HepG2 (cell line): Measurements from ENCODE around the gene CCL22. TPM values are rescaled to one million over a fixed set of nuclear protein-coding genes. Genes with fewer than 3 reads are reported as not detected.

Source experiments
- ATAC-seq: fragments of 200-7000 bp; cut with Tn5 transposase; 3 replicates; pipeline ENCODE4 v1.9.1; 2020; ENCODE audit warnings: mild to moderate bottlenecking, moderate library complexity
- BruUV-seq: library from RNA; stranded (reverse); fragments of 400-500 nt; replicated peaks from 2 replicates; lab custom pipeline; 2021; lab: Mats Ljungman, UMichigan
- CTCF ChIA-PET: fragments of 300-600 bp; formaldehyde crosslinking; extraction: SDS; loops from one replicate; lab custom pipeline; 2021; ENCODE audit warnings: low total read pairs, inconsistent platforms, low intra/inter-chr PET ratio; lab: Yijun Ruan, JAX
- POLR2A ChIA-PET: fragments of 350-600 bp; sonication (Branson Sonifier 250); formaldehyde crosslinking; loops from one replicate; lab custom pipeline; 2020; ENCODE audit warnings: antibody characterized with exemption, inconsistent platforms; lab: Yijun Ruan, JAX
- DNase-seq: peaks from one replicate; pipeline ENCODE4 v3.0.0-alpha.2; 2015; ENCODE audit warnings: low spot score
- FAIRE-seq: peaks from 3 replicates; lab custom pipeline; 2011; peaks lifted over from hg19 to GRCh38; lab: Jason Lieb, UNC
- H2AFZ ChIP-seq: one replicate; pipeline ENCODE4 v1.6.1; 2011; ENCODE audit warnings: low read length, inconsistent platforms
- H3K27ac ChIP-seq: fragments of 300-600 bp; 3 replicates; pipeline ENCODE4 v1.8.0; 2011; ENCODE audit warnings: mixed run types, mild to moderate bottlenecking, mixed read lengths, low read length, inconsistent platforms; ENCODE audit not compliant: insufficient read depth; ENCODE audit errors: extremely low read length
- H3K27me3 ChIP-seq, 2 experiments: fragments of 200-600 bp in 1 of 2; 2 replicates in 1 of 2; 3 replicates in 1 of 2; pipeline versions ENCODE4 v1.6.0 to v1.8.0; 2011; ENCODE audit warnings: low read length in 2 of 2, mild to moderate bottlenecking in 2 of 2, moderate library complexity in 2 of 2, inconsistent platforms in 1 of 2; ENCODE audit not compliant: insufficient read depth in 2 of 2, control insufficient read depth in 1 of 2
- H3K36me3 ChIP-seq, 2 experiments: fragments of 200-600 bp in 1 of 2; replicated peaks in 1 of 2; 2 replicates in 1 of 2; 3 replicates in 1 of 2; pipeline versions ENCODE4 v1.5.1 to v1.8.0; 2011; ENCODE audit warnings: low read length in 2 of 2, inconsistent platforms in 1 of 2; ENCODE audit not compliant: insufficient read depth in 2 of 2, control insufficient read depth in 1 of 2
- H3K4me1 ChIP-seq: 2 replicates; pipeline ENCODE4 v1.5.1; 2012; ENCODE audit warnings: low read length, inconsistent platforms; ENCODE audit not compliant: insufficient read depth
- H3K4me2 ChIP-seq: 2 replicates; pipeline ENCODE4 v1.6.0; 2011; ENCODE audit warnings: low read depth, low read length, inconsistent platforms
- H3K4me3 ChIP-seq, 3 experiments: fragments of 200-600 bp in 1 of 3; sonication (generic), shearing (Covaris generic) in 1 of 3; replicated peaks in 1 of 3; 2 replicates each; pipeline ENCODE4 v1.5.1; 2011 to 2016; ENCODE audit warnings: low read length in 3 of 3, inconsistent platforms in 2 of 3, low read depth in 2 of 3, mild to moderate bottlenecking in 2 of 3, control low read depth in 1 of 3, mixed read lengths in 1 of 3; ENCODE audit not compliant: insufficient read depth in 1 of 3
- H3K79me2 ChIP-seq: one replicate; pipeline ENCODE4 v1.6.1; 2011; ENCODE audit warnings: low read length, inconsistent platforms; ENCODE audit not compliant: insufficient read depth
- H3K9ac ChIP-seq: 2 replicates; pipeline ENCODE4 v1.6.0; 2011; ENCODE audit warnings: mild to moderate bottlenecking, low read depth, low read length, inconsistent platforms; ENCODE audit not compliant: insufficient read depth
- H3K9me3 ChIP-seq: 2 replicates; pipeline ENCODE4 v1.5.1; 2012; ENCODE audit warnings: mild to moderate bottlenecking, low read length
- H4K20me1 ChIP-seq: 2 replicates; pipeline ENCODE4 v1.6.0; 2011; ENCODE audit warnings: inconsistent platforms, mild to moderate bottlenecking, low read length, moderate library complexity; ENCODE audit not compliant: insufficient read depth
- FOXA1 ChIP-seq, 2 experiments: fragments of 450-650 bp in 1 of 2; sonication (generic) in 1 of 2; formaldehyde crosslinking in 1 of 2; IDR thresholded peaks; 2 replicates each; pipeline versions ENCODE4 v1.4.0 to v1.6.1; 2016 to 2020; ENCODE audit warnings: missing genetic modification reagents in 1 of 2
- NFRKB ChIP-seq: fragments of 450-650 bp; IDR thresholded peaks from 2 replicates; pipeline ENCODE4 v1.6.1; 2017
- SOX6 ChIP-seq, 2 experiments: fragments of 450-650 bp in 1 of 2; sonication (generic) in 1 of 2; formaldehyde crosslinking in 1 of 2; IDR thresholded peaks; 2 replicates each; pipeline versions ENCODE4 v1.4.0 to v1.6.1; 2017 to 2020; ENCODE audit warnings: antibody characterized with exemption in 1 of 2, mild to moderate bottlenecking in 1 of 2, missing genetic modification reagents in 1 of 2
- U2AF1 ChIP-seq: fragments of 200-400 bp; formaldehyde crosslinking; optimal IDR thresholded peaks from 2 replicates; pipeline ENCODE3; 2017; ENCODE audit warnings: mild to moderate bottlenecking, low read depth, low read length
- ZNF282 ChIP-seq: fragments of 450-650 bp; IDR thresholded peaks from 2 replicates; pipeline ENCODE4 v1.6.1; 2018; ENCODE audit not compliant: partially characterized antibody
- WGBS: methylation state at CpG from one replicate; pipeline ENCODE4 v1.1.6; 2017; ENCODE audit warnings: low lambda C conversion rate; 5-methylcytosine and 5-hydroxymethylcytosine counted together
- in situ Hi-C: cut with HindIII; loops from 2 replicates; pipeline ENCODE4 v1.10.0; 2017; ENCODE audit warnings: low pct_unique_long_range_greater_than_20kb; ENCODE audit not compliant: extremely low pct_ligation_motif_present
- intact Hi-C: fragments of 100-400 bp; cut with micrococcal nuclease; formaldehyde crosslinking; loops from one replicate; pipeline ENCODE4 v1.10.0; 2022; ENCODE audit not compliant: unreplicated experiment
- polyA plus RNA-seq, 8 experiments: library from polyadenylated mRNA; depleted of rRNA in 3 of 8; stranded (reverse) in 7 of 8; unstranded in 1 of 8; fragments of >200 nt; fragmentation: Illumina TruSeq in 4 of 8; extraction: Trizol in 4 of 8; gene quantifications; 2 replicates each; pipeline versions ENCODE4 v1.2.1 to v1.2.3, GENCODE V29; 2011 to 2016; ENCODE audit warnings: low read depth in 4 of 8, missing spikeins in 1 of 8, mixed read lengths in 1 of 8; ENCODE audit not compliant: insufficient read depth in 1 of 8
- total RNA-seq, 5 experiments: library from RNA; depleted of rRNA; stranded (reverse); fragments of >200 nt; fragmentation: Illumina TruSeq; extraction: Trizol; gene quantifications; 2 replicates each; pipeline ENCODE4 v1.2.3, GENCODE V29; 2016; ENCODE audit warnings: low read depth in 1 of 5
- TF ChIP-seq, protein P1 (sequence below): sonication (generic); formaldehyde crosslinking; IDR thresholded peaks from 2 replicates; pipeline ENCODE4 v1.4.0; 2020; ENCODE audit warnings: mild to moderate bottlenecking, missing genetic modification reagents, borderline replicate concordance

Gene CCL22
- total and polyA plus RNA-seq, 2 of the 13 experiments (the other 11 are each of a cell fraction or from before 2014, with no cell fraction given), result not detected

DNA sequence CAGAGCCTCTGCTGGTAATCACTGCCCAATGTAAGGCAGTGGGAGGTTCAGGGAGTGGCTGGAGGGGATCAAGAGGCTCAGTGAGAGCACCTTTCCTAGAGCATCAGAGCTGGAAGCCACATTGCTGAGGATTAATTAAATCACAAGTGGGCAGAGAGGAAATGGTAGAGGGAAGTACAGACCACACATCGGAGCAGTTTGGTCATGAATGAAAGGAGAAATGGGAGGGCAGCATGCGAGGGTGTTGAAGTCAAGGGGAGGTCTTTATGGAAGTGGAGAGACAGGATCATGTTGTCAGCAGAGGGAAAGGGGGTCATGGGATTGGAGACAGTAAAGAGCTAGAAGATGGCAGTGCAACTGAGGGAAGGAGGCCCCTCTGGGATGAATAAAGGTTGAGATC, 48.3 kb downstream of the CCL22 start (continued):
- TF ChIP-seq, protein P1, sequence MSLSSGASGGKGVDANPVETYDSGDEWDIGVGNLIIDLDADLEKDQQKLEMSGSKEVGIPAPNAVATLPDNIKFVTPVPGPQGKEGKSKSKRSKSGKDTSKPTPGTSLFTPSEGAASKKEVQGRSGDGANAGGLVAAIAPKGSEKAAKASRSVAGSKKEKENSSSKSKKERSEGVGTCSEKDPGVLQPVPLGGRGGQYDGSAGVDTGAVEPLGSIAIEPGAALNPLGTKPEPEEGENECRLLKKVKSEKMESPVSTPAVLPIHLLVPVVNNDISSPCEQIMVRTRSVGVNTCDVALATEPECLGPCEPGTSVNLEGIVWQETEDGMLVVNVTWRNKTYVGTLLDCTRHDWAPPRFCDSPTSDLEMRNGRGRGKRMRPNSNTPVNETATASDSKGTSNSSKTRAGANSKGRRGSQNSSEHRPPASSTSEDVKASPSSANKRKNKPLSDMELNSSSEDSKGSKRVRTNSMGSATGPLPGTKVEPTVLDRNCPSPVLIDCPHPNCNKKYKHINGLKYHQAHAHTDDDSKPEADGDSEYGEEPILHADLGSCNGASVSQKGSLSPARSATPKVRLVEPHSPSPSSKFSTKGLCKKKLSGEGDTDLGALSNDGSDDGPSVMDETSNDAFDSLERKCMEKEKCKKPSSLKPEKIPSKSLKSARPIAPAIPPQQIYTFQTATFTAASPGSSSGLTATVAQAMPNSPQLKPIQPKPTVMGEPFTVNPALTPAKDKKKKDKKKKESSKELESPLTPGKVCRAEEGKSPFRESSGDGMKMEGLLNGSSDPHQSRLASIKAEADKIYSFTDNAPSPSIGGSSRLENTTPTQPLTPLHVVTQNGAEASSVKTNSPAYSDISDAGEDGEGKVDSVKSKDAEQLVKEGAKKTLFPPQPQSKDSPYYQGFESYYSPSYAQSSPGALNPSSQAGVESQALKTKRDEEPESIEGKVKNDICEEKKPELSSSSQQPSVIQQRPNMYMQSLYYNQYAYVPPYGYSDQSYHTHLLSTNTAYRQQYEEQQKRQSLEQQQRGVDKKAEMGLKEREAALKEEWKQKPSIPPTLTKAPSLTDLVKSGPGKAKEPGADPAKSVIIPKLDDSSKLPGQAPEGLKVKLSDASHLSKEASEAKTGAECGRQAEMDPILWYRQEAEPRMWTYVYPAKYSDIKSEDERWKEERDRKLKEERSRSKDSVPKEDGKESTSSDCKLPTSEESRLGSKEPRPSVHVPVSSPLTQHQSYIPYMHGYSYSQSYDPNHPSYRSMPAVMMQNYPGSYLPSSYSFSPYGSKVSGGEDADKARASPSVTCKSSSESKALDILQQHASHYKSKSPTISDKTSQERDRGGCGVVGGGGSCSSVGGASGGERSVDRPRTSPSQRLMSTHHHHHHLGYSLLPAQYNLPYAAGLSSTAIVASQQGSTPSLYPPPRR (CRISPR knock-in tag), result no peak
- no peak for TF ChIP-seq NFRKB

DNA sequence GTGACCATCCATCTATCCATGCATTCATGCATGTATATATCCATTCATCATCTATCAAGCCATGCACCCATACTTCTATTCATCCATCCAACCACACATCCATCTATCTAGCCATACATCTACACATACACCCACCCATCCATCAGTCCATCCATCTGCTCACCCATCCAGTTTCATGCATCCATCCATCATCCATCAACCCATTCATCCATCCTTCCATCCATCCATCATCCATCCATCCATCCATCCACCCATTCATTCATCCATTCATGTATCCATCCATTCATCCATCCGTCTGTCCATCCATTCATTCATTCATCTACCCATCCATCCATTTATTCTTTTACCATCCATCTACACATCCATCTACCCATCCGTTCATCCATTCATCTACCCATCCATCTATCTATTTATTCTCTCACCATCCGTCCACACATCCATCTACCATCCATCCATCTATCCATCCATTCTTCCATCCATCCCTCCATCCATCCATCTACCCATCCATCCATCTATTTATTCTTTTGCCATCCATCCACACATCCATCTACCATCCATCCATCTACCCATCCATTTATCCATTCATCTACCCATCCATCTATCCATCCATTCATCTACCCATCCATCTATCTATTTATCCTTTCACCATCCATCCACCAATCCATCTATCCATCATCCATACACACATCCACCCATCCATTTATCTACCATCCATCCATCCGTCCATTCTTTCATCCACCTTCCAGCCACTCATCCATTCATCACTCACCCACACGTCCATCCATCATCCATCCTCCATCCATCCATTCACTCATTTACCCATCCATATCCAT, 49.2 kb downstream of the CCL22 start:
- FAIRE-seq (no peak), ATAC-seq (no peak), DNase-seq (no peak)
- ChIA-PET CTCF (interaction anchor here (1.2 kb wide), 1 partner anchor 10 kb away, joined by 3 read pairs; no protein-coding TSS in a partner anchor), POLR2A (no interaction called here)
- peaks cover 25% of the 10 kb centered on the region; the same call in 1 of the 2 replicates for H3K4me1 ChIP-seq
- 36% methylated on average over 5 of the region's 5 CpGs for WGBS
- H3K36me3 ChIP-seq, result no peaks in the 10 kb centered on the region
- no peaks in the 10 kb centered on the region for H4K20me1 ChIP-seq
- H2AFZ ChIP-seq, result no peak overlapping the region
- H3K4me2 ChIP-seq, result no peak overlapping the region
- TF ChIP-seq ZNF282 (peak; percentile 45), FOXA1 (IDR thresholded peaks at IDR 0.05) (peak; percentile 15; the same call in 1 of the 2 replicates), FOXA1 (CRISPR knock-in tag; IDR thresholded peaks at IDR 0.05) (no peak), SOX6 (IDR thresholded peaks at IDR 0.05) (peak; percentile 13; the same call in 1 of the 2 replicates), SOX6 (CRISPR knock-in tag; IDR thresholded peaks at IDR 0.05) (no peak), NFRKB (0 out of 2 replicates have a peak, but pooled peaks have one; percentile 22), U2AF1 (no peak)
- H3K27me3 ChIP-seq, result peaks cover 5 to 36% of the 10 kb centered on the region in 2 experiments; a peak in 4 of 5 replicates
- no peaks in the 10 kb centered on the region for H3K9me3 ChIP-seq
- no peaks in the 10 kb centered on the region for H3K79me2 ChIP-seq
- BruUV-seq, result no TSS peak
- no peak overlapping the region for H3K4me3 ChIP-seq
- intact Hi-C loops, result no loop called here
- in situ Hi-C loops, result no loop called here
- H3K27ac ChIP-seq, result no peak overlapping the region
- no peak overlapping the region for H3K9ac ChIP-seq
